NCI-H1436 (cell line): Measurements from ENCODE around the gene PAK1.
"Not testable (repeated sequence)": the region's sequence is repeated elsewhere in the genome, so short reads cannot be mapped to it uniquely, and the experiment has no call there.

Experiments used
- DNase-seq: peaks from one replicate; lab custom pipeline; 2025; lab: John Stamatoyannopoulos, UW

The PAK1 gene

DNA sequence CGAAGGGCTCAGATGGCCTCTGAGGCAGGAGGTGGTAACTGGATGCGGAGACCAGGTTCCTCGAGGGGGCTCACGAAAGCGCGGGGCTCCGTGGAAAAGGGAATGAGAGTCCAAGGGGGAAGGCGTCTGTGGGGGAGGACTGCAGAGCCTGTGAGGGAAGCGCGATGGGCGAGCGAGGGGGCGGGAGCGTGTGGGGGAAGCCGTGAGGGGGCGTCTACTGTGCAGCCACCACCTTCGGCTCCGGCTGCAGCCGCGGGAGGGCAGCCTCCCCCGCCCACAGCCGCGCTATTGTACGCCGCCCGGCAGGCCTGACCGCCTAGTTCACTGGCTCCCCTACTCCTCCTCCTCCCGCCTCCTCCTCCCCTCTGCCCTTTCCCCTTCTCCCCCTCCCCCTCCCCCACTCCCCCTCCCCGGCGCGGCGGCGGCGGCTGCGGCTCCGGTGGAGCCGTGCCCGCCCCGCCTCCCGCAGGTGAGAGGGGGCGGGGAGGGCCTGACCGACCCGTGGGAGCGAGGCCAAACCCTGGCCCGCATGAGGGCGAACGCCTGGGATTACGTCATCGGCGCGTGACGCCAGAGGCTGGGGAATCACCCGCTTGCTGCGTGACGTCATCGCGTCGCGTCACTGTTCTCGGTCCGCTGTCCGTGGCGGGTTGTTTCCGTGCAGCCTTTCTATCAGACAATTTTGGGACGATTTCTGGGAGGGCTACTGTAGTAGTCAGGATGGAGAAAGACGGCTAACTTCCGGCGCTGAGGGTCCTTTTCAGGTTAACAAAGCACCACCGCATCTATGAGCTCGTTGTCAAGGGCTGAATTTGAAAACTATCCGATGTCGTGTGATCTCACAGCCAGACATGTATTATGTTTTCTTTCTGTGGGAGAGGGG, at the start of gene PAK1:
TSS of gene PAK1 (minus strand) at position 294 of the 883 bp plus-strand sequence. CDS start 81,574 bp downstream, outside the sequence.
- DNase-seq, result peak; percentile 94

DNA sequence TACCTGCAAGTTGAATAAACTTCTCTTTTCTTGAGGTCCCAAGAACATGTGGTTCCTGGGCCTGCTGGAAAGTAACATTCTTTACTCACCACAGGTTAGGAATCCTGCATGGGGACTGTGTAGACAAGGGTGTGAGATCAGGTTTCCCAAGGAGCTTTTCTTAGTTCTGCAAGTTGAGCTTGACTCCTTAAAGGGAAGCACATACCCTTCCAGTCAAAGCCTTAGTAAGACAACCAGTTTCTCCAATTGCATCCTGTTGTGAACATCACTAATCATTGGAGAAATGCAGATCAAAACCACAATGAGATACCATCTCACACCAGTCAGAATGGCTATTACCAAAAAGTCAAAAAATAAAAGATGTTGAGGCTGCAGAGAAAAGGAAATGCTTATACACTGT, 48.3 kb upstream of the PAK1 start:
- no peak for DNase-seq

DNA sequence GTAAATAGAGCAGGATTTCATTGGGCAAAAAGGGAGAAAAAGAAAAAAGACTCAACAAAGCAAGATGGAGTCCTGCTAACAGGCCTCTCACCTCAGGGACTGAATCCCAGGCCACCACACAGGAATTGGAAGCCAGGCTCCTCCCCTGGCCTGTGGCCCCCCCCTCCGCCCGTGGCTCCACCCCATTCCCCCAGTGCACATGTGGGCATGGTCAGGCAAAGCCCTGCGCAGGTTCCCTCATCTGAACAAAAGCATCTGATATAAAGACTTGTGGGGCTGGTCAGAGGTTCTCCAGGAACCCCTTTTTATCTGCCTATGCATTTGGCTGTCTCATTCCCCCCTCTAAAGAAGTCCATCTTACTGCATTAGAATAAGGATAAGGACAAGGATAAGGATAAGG, 46.0 kb upstream of the PAK1 start:
- DNase-seq, result no peak

DNA sequence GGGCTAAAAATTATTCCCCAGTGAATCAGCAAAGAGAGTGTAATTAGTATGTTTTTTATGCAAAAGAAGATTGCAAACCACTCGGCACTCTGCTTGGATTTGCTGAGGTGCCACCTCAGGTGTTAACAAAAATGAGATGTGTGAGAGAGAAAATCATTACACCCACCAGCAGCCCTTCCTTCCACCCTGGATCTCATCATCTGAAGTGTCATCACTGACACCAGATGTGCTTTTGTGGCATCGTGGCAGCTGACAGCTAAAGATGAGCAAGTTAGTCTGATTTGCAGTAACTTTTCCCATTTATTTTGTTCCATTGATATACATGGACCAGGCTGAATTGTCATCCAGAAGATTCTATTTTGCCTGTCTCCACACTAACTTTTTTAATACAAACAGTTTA, 44.6 kb upstream of the PAK1 start:
- DNase-seq, result no peak

DNA sequence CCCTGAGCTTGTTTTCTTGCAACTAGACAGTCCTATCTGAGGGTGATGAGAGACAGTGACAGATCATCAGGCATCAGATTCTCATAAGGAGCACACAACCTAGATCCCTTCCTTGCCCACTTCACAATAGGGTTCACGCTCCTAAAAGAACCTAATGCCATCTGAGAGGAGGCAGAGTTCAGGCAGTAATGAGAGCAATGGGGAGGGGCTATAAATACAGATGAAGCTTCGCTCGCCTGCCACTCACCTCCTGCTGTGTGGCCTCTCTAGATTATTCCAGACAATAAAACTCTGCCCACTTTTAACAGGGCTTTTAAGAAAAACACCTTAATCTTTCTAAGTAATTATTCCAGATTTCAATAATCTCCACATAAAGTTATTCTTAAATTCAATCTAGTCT, 43.9 kb upstream of the PAK1 start:
- DNase-seq, result no peak

DNA sequence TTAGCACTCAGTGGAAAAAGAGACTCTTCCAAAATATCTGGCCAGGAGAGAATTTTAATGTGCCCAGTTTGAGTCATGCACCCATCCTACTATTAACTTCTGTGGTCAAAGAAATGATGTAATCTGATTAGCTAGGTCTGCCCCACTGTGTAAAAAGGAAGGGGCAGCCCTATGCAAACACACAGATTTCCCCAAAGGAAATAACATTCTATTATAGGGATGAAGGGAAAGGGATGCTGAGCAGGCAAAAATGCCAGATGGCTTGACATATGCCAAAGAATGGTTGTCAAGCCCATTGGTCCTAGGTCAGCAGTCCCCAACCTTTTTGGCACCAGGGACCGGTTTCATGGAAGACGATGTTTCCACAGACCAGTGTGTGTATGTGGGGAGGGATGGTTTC, 43.3 kb upstream of the PAK1 start:
- DNase-seq, result no peak

DNA sequence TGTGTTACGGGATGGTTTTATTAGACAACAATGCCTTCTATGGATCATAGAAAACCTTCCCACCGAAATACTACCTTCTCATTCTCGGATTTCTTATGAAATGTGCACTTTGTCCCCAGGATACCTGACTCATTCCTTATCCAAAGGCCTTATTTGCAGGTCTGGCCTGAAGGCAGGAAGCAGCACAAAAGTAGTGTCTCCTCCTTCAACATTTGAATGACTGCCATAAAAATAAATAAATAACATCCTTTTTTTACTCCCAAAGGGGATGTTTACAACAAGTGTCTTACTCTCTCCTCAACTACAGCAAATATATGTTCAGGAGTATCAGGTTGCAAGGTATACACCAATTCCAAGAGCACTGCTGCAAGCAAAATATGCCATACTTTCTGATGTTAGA, 41.6 kb upstream of the PAK1 start:
- DNase-seq, result no peak

DNA sequence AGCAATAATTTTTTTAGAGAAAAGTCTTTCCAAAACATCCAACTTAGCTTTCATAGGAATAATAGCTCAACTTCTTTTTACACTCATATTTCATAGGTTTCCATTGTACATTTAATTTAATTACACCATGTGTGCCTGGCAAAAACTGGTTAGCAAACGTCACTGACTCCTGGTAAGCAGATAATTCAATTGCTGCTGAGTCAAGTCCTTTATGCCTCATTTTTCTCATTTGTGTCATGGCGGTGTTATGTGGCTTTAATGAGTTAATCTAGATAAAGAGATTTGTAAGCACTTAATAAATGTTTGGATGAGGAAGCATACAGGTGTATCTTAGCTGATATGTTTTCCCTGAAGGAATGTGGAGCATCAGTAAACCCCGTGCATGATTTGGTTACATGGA, 41.2 kb upstream of the PAK1 start:
- no peak for DNase-seq

DNA sequence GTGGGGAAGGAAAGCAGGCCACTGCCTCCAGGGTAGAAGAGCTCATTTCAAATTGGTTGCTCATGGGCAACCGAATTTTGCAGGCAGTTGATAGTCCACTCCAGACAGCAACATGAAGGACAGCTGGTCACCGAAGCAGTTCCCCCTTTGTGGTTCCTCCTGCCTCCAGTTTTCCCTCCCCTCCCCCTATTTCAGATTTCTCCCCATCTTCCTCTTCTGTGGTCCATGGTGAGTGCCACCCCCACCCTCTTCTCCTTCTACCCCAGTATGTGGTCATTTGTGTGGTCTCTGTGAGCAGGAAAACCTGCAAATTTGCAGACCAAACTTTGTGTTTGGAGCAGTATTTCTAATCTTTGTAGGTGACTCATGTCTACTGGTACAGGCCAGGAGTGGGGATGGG, 38.2 kb upstream of the PAK1 start:
- DNase-seq, result no peak

DNA sequence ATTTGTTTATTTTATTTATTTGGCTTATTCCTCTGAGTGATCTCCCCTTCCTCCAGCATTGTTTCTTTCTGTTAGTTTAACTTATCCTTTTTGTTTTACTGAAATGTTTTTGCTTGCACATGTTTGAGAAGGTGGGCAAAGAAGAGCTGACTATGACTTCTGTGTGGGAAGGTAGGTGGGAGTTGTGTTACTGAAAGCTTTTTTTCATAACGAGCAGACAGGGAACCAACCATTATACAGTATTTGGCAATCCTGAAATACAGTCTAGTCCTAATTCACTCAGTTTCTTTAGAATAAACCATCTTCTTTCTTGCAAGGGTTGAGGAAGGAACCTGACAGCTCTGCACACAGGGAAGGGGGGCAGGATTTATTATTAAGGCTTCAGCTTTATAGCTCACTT, 37.0 kb upstream of the PAK1 start:
- DNase-seq, result no peak

DNA sequence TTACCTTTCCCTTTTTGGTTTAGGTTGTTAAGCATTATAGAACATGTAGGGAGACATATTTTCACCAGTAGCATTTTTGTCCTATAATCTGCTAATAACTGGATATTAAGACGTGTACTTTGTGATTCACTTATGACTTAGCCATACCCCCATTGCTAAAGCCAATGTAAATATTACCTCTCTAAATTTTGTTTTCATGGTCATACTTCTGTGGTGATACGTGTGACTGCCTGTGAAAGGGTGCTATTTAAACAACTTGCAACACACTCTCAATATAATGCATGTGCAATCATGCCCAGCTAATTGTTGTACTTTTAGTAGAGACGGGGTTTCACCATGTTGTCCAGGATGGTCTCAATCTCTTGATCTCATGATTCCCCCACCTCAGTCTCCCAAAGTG, 36.2 kb upstream of the PAK1 start:
- no peak for DNase-seq

DNA sequence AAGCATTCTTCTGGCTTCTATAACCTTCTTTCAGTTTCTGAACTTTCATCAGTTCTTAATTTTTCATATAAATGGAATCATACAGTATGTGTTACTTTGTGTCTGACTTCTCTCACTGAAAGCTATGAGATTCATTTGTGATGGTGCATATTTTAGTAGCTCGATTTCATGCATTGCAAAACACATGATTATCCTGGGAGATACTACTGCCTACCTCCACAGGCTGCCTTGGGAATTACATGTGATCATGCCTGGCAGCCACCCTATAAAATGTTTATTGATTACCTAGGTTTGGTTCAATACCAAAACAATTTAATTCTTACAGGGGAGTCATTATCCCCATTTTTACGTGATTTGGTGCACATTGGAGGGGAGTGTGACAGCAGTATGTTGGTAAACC, 34.1 kb upstream of the PAK1 start:
- no peak for DNase-seq

DNA sequence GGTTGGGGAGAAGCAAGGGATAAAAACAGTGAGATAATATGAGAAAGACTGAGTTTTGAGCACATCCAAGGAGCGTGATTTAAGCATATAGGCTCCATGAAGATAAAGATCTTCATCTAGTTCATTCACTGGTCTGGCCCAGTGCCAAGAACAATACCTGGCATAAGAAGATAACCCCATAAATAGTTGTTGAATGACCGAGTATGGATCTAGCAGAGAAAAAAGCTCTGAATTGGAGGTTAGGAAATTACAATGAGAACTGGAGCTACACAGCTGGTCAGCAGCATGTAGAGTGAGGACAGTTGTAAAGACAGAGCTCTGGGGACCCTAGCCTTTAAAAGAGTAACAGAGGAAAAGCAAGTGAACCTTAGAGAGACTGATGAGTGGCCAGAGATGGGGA, 33.0 kb upstream of the PAK1 start:
- DNase-seq, result no peak

DNA sequence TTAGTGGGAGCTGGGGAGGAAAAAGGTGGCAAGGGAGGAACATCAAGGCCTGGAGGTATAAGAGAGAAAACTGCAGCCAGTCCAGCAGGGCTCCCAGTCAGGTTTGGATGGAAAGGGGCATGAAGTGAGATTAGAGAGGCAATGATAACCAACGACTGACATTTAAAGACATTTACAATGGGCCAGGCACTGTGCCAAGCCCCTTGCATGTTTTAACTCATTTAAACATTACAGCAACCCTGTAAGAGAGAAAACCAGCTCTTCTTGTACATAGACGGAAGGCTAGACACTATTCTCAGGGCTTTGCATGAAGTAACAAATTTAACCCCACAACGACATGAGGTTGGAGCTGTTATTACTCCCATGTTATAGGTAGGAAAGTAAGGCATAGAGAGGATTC, 32.1 kb upstream of the PAK1 start:
- DNase-seq, result no peak

DNA sequence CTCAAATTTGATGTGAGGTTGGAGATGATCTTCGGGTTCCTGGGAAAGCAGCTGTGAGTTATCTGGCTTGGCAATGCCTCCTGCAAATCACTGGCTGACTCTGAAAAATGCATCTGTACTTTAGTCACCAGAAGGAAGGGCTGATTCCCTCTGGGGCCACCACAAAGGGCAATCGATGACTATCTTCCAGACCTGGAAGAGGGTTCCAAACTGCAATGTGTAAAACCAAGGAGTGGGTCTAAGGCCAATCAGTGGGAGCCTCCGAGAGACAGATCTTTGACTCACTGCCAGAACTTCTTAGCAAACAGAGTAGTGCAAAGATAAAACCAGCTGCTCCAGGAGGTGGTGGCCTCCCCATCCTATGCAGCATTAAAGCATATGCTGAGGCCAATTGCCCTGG, 29.1 kb upstream of the PAK1 start:
- DNase-seq, result no peak

DNA sequence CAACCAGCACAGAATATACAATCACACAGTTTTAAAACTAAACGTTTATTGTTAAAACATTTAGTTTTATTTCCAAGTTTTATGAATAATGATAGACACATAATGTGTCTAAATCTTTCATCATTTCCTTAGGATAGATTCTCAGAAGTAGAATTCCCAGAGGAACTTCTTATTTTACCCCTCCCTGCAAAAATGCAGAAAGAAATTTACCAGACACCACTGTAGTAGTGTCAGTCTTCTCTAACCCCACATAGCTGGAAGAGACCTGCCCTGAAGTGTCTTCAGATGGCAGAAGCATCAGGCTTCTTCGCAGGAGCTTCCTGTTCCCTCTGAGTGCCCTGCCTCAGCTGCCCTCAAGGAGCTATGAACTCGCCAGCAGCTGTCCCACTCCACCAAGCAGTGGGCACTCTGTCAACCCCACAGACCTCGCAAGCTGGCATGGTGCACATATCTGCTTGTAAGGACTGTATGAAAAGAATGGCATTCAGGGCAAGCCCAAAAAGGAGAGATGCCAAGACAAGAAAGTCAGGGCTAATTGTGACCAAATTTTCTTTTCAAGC, 28.5 kb upstream of the PAK1 start:
- DNase-seq, result no peak

DNA sequence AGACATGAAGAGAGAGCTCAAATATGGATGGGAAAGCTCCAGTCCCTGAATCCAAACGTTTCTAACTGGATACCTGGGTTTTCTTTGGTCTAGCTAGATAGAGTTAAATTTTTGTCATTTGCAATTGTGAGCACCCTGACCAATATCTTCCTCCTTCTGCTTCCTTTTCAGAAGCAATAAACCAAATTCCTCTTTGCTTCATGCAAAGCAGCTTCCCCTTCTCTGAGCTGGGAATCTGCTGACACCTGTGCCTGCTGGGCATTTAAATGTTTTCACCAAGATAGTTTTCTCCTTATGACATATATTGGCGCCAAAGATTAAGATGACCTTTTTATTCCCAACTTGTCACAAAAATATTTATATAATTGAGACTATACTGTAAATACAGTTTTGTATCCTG, 27.9 kb upstream of the PAK1 start:
- no peak for DNase-seq

DNA sequence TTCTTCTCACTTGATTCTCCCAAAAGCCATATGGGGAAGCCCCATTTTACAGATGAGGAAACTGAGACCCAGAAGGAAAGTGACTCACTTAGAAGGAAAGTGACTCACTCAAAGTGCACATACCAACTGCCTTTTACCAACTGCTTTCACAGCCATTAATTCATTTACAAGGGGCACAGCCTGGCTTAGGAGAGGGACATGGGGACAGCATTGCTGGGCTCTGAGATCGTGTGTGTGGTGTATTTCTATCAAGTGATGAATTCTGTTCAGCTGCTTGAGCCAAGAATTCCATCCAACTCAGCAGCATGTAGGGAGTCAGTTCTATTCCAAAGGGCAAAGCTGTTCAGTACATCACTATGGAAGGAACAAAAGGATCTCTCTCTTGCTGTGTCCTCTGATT, 23.5 kb upstream of the PAK1 start:
- DNase-seq, result no peak

DNA sequence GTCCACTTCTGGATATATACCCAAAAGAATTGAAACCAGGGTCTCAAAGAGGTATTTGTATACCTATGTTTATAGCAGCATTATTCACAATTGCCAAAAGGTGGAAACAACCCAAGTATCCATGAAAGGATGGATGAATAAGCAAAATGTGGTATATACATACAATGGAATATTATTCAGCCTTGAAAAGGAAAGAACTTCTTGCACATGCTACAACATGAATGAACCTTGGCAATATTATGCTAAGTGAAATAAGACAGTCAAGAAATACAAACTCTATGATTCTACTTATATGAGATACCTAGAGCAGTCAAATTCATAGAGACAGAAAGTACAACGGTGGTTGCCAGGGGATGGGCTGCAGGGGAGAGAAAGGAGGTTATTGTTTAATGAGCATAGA, 21.6 kb upstream of the PAK1 start:
- DNase-seq, result no peak

DNA sequence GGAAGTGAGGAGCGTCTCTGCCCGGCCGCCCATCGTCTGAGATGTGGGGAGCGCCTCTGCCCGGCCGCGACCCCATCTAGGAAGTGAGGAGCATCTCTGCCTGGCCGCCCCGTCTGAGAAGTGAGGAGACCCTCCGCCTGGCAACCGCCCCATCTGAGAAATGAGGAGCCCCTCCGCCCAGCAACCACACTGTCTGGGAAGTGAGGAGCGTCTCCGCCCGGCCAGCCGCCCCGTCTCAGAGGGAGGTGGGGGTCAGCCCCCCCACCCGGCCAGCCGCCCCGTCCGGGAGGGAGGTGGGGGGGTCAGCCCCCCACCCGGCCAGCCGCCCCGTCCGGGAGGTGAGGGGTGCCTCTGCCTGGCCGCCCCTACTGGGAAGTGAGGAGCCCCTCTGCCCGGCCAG, 16.1 kb upstream of the PAK1 start:
- not testable (repeated sequence) for DNase-seq

DNA sequence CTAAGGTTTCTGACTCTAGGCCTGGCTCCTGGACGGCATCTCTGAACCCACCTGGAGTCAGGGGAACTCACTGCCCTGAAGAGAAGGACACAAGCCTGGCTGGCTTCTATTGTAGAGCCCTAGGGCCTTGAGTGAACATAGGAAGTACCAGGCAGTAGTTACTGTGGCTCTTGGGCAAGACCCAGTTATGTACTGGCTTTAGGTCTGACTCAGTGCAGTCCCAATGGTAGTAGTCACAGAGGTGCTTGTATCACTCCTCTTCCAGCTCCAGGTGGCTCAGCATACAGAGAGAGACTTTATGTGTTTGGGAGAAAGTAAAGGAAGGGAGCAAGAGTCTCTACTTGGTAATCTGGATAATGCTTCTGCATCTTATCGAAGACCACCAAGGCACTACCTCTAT, 13.9 kb upstream of the PAK1 start:
- no peak for DNase-seq

DNA sequence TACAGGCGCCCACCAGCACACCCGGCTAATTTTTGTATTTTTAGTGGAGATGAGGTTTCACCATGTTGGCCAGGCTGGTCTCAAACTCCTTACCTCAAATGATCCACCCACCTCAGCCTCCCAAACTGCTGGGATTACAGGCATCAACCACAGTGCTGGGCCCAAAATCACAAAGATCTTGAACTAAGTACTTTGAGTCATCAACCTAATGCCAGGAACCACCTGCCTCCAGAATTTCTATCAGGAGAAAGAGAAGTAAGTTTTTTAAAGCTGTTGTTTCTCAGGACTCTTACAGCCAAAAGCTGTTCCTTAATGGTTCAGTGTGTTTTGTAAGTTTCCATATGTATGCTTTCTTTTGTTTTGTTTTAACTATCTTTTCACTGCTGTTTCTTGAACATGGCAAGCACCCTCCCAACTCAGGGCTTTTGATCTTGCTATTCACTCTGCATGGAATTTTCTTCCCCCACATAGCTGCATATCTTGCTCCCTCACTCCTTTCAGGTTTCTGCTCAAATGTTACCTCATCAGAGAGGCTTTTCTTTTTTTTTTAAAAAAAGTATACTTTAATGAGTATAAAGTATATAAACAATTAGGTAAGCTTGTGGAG, 6.0 kb upstream of the PAK1 start:
- no peak for DNase-seq

DNA sequence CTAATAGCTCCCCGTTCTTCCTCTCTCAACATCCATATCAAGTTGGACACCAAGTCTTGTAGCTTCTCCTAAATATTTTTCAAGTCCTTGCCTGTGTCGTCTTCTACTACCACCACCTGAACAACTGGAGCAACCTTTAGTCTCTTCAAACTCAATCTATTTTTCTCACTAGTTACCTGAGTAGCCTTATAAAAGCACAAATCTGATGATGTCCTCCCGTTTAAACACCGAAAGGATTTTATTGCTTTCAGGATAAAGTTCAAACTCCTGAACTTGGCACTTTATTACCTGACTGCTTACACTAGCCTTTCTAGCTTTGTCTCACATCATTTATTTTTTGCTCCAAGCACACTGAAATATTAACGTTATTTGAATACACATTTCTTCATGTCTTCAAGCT, 1.3 kb upstream of the PAK1 start:
- no peak for DNase-seq

DNA sequence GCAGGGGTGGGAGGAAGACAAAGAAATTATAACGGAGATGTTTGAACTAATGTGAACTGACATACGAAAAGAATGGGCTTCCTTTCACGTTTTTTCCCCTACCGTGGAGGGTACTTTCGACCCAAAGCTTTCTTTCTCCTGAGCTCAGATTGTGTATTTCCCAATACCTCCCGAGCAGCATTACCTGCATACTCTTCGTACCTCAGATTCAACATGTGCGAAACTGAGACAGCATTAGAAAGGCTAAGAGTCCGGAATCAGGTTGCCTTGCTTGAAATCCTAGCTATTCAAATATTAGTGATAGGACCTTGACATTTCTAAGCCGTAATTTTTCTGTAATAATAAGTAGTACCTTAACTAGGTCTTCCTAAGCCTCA, 778 bp upstream of the PAK1 start:
- DNase-seq, result no peak
